GM21576 (cell line): ENCODE measurements around the gene TNFAIP3.

Source experiments
- ATAC-seq: cut with Tn5 transposase; IDR thresholded peaks from one replicate; pipeline ENCODE4 v1.9.1; 2021; ENCODE audit warnings: mild to moderate bottlenecking, moderate library complexity; ENCODE audit not compliant: unreplicated experiment

Gene TNFAIP3

DNA sequence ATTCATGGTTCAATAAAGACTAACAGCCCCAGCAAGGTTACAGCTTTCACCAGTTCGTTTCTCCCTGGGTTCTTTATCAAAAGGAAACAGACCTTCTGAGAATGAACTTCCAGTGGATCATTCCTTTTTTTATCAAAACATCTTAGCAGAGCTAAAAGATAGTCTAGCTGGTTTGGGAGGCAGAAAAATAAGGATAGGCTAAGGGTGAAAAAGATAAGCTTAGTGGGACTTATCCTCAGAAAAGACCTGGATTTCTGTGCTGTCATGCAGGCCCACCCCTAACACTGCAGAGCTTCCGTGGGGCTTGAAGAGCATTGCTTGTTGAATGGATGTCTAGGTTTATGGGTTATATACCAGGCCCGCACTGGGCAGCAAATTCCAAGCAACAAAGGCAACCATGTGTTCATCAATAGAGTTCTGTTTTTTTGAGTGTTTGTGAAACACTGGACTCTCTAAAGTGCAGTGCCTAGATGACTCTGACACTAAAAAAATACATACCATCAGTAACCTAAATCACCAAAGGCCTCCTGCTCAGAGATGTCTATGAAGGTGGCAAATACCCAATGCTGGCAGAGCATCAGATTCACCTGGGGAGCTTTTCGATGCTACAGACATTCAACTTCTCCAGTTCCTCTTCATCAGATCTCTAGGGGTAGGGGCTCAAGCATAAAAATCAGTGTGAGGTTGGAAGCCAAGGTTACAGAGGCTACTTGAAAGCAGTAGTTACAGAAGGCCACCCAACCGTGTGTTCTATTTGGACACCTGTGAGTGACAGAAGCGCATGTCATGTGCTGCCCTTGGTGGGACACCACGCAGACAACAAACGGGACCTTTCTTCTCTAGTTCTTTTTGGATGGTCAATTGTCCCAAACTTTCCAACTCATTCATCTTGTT, 53.0 kb downstream of the TNFAIP3 start:
- no peak for ATAC-seq

DNA sequence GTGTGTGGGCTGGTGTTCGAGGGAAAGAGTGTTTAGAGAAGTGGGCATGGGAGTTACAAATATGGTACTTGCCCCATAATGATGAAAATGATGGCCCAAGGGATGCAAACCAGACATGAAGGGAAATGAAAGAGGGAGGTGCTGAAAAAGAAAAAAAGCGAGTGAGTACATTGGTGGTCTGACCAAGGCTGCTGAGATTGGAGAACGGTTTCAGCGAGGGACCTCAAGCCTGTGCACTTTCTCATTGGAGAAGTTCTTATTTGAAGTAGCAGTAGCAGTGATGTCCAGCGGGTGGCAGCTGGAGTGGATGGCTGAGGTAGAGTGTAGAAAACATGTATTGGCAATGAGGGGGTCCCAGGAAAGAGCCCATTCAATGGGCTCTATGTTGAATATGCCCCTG, 54.8 kb downstream of the TNFAIP3 start:
- ATAC-seq = peak; percentile 51

DNA sequence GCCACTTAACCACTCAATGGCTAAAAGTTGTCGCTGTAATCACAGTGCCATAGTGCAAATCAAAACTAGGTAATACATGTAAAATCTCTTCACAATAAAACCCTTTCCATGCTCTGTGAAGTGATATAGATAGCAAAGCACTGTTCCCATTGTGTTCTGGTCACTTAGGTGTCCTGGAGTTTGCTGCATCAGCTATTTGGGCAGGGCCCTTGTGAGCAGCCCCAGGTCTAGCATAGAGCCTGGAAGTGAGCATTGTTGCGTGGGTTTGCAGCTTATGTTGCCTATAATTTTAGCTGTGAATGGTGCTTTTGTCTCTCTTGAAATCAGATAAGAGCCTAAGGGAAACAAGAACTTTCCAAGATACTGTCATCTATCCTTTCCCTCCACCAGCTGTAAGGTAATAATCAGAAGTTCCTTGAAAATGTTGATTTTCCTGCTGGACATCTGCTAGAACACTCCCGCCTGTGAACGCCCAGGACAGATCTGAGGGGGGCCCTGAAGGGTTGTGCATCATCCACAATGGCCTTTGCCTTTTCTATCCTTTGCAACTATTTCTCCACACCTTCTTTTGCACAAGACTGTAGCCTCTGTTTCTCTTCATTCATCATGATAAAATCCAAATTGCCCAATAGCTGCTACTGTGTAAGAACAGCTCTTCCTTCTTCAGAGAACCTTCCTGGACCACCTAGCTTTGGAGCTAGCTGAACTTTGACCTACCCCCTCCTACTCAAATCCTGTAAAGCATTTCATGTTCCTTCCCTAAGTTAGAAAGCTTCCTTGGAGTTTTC, 57.0 kb downstream of the TNFAIP3 start:
- no peak for ATAC-seq

GRCh38 chr6:137925141-137925698, 58.2 kb downstream of the TNFAIP3 start:
- ATAC-seq = no peak

DNA sequence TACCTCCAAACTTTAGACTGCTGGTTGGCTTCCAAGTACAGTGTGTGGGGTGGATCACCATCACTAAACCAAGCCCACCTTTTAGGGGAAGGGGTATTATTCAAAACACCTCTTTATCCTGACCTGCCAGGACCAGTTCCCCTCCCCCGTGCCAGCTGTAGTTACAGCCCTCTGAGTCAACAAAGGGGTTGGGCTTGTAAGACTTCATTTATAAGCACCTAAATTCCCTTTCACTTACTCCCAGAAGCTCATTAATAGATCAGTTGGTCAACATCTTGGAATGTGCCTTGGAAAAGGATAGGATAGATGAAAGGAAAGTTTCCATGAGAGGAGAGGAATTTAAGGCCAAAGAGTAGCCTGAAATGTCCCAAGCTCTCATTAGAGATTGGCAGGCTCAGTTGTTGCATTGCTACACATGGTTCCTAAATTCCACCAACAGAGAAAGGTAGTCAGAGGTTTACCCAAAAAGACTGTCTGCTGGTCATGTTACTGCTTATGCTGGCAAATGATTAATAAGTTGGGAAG, 59.2 kb downstream of the TNFAIP3 start:
- no peak for ATAC-seq

DNA sequence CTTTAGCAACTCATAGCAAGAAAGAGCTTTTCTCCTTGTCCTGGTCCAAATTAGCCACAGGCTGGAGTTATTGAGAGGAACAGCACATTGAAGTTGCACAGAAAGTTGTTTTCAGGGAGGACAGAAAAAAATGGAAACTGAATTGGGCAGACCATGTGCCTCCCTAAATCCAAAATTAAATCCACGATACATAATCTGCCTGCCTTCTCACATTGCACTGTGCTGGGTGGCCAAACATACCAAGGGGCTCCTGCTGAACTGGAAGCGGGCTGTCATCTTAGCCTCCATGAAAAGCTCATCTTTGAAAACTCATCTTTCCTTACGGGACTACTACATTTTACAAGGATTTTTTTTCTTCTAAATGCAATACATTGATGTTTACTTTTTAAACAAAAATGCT, 59.9 kb downstream of the TNFAIP3 start:
- no peak for ATAC-seq

DNA sequence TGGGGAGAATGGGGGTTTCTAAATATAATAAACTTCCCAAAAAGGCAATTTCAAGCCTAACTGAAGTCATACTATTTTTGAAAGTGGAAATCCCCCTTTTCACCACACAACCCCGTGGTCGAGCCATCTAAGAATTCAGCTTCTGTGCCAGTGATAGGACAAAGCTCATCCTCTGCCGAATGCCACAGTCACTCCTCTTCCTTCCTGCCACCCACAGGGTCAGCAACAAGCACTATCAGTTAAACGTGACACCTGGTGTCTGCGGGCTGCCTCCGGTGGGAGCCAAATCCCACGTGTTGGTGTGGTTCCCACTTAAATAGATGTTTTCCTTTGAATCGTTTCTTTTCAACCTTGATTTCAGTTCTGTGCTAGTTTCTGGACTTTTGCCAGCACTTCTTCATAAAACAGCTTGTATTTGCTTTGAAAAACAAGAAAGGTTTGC, 60.7 kb downstream of the TNFAIP3 start:
- peak; percentile 80 for ATAC-seq

DNA sequence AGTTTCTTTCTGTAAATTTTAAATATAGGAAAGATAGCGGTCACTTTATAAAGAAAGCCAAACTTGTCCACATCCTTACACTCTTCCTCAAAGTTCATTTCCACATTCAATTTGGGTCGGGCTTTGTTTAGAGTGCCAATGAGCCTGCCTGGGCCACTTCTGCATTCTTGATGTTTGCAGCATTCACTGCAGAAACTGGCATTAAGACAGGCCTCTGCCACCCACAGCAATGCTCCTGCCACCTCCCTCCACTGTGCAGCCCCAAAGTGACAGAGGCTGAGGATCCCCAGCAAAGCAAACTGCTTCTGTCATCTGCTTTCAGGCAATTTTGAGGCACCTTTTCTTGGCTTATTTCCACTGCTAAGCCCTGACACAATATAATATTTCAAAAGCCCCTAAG, 61.2 kb downstream of the TNFAIP3 start:
- peak; percentile 31 for ATAC-seq

GRCh38 chr6:137931849-137932465, 64.9 kb downstream of the TNFAIP3 start:
- ATAC-seq = no peak
